ENCODE measurements around the gene AHCYL2. TPM values are rescaled to one million over a fixed set of nuclear protein-coding genes. Genes with fewer than 3 reads are reported as not detected.

The AHCYL2 gene
- total RNA-seq, 2 donors from 2014 or later = 28.3 to 31.4 TPM

DNA sequence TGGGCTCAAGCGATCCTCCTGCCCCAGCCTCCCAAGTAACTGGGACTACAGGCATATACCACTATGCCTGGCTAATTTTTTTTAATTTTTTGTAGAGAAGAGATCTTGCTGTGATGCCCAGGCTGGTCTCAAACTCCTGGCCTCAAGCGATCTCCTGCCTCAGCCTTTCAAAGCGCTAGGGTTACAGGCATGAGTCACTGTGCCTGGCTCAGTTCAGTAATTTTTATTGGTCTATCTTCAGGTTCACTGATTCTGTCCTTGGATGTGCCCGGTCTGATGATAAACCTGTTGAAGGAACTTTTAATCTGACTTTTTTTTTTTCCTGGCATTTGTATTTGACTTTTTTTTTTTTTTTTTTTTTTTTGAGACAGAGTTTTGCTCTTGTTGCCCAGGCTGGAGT is 169.3 kb downstream of the AHCYL2 start:
- Histone ChIP-seq H3K36me3 (no peaks in the 10 kb centered on the region), H3K27ac (no peak overlapping the region), H3K9me3 (no peaks in the 10 kb centered on the region), H3K27me3 (replicated peaks; ENCODE audit: insufficient read depth) (no peaks in the 10 kb centered on the region), H3K4me3 (no peak overlapping the region), H3K4me1 (ENCODE audit: control insufficient read depth in 1 of 2, low read depth in 2 of 2) (no peaks in the 10 kb centered on the region)
- TF ChIP-seq, protein P1, sequence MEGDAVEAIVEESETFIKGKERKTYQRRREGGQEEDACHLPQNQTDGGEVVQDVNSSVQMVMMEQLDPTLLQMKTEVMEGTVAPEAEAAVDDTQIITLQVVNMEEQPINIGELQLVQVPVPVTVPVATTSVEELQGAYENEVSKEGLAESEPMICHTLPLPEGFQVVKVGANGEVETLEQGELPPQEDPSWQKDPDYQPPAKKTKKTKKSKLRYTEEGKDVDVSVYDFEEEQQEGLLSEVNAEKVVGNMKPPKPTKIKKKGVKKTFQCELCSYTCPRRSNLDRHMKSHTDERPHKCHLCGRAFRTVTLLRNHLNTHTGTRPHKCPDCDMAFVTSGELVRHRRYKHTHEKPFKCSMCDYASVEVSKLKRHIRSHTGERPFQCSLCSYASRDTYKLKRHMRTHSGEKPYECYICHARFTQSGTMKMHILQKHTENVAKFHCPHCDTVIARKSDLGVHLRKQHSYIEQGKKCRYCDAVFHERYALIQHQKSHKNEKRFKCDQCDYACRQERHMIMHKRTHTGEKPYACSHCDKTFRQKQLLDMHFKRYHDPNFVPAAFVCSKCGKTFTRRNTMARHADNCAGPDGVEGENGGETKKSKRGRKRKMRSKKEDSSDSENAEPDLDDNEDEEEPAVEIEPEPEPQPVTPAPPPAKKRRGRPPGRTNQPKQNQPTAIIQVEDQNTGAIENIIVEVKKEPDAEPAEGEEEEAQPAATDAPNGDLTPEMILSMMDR (IDR thresholded peaks at IDR 0.05) = no peak
- no peak for ATAC-seq (ENCODE audit: insufficient number of reproducible peaks, low FRiP score, low read depth)
- DNase-seq (ENCODE audit: low spot score) = no peak

DNA sequence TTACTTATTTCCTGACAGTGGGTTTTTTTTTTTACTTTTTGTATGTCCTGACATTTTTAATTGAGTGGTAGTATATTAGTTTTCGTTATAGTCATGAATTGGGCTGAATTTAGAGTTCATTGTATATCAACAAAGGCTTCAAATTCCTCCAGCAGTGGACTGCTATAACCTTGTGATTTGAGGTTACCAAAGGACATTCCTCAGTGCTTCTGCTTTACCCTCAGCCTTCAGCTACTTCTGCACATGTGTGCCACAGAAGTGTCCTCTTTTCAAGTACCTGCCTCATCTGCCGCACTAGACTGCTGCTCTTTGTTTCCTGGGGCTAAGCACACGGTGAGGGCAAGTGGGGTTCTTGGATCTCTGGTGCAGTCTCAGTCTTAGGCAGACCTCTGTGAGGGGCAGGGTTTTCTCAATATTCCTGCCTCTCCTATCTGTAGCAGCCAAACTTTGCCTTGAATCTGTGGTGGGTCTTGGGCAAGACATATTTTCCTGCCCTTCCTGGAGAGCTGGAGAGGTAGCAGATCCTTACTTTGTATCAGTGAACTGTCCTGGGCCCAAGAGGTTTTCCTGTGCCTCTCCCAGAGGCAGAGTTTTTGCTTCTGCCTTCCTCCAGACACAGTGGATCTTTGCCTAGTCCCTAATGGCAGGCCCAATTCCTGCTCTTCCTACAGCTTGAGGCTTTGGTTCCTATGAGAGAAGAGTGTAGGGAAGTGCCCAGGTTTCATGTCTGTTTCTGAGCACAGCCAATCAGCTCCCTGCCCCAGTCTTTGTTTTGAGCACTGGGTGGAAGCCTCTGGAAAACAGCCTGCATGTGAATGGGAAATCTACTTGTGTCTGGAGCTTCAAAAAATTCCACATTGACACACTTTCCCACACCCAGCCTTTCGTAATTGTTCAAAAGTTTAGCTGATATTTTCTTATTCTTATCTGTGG is 170.4 kb downstream of the AHCYL2 start:
- ATAC-seq (ENCODE audit: insufficient number of reproducible peaks, low FRiP score, low read depth) (no peak), DNase-seq (ENCODE audit: low spot score) (no peak)
- TF ChIP-seq, protein P1 (IDR thresholded peaks at IDR 0.05) = no peak
- no peaks in the 10 kb centered on the region for H3K9me3 ChIP-seq
- H3K27me3 ChIP-seq (replicated peaks; ENCODE audit: insufficient read depth) = no peaks in the 10 kb centered on the region
- no peaks in the 10 kb centered on the region for H3K36me3 ChIP-seq
- H3K4me3 ChIP-seq = no peak overlapping the region
- H3K27ac ChIP-seq = no peak overlapping the region
- no peaks in the 10 kb centered on the region for H3K4me1 ChIP-seq (ENCODE audit: control insufficient read depth in 1 of 2, low read depth in 2 of 2)

DNA sequence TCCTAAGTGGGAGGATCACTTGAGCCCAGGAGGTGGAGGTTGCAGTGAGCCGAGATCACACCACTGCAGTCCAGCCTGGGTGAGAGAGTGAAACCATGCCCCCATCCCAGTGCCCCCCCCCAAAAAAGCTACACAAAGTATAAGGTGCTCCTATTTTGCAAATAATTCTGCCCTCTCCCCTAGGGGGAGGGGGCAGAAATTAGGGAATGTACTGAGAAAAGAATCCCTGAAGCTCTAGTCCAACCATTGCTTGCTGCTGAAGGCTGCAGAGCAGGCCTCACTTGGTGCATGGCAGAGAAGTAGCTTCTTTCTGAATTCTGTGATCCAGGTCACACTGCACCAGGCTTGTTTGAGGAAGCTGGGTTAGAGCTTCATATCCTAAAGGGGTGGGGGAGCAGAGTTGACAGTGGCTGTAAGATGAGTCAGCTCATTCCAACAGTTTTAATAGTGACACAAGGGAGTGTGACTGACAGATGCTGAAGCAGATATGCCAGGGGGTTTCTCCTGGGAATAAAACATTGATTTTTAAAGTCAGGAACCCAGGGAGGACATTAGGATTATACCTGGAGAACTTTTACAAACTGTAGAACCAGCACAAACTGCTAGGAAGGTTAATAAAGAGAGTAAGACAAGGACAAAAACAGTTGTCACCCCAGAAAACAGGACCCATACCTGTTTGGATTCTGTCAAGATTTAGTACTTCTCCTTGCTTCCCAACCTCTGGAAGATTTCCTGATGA is 176.6 kb downstream of the AHCYL2 start:
- peaks cover 8% of the 10 kb centered on the region for H3K36me3 ChIP-seq
- H3K27ac ChIP-seq = no peak overlapping the region
- TF ChIP-seq, protein P1 (IDR thresholded peaks at IDR 0.05) = no peak
- no peak overlapping the region for H3K4me3 ChIP-seq
- no peak for DNase-seq (ENCODE audit: low spot score)
- no peak for ATAC-seq (ENCODE audit: insufficient number of reproducible peaks, low FRiP score, low read depth)
- H3K9me3 ChIP-seq = no peaks in the 10 kb centered on the region
- H3K4me1 ChIP-seq (ENCODE audit: control insufficient read depth in 1 of 2, low read depth in 2 of 2) = no peaks in the 10 kb centered on the region
- no peaks in the 10 kb centered on the region for H3K27me3 ChIP-seq (replicated peaks; ENCODE audit: insufficient read depth)

DNA sequence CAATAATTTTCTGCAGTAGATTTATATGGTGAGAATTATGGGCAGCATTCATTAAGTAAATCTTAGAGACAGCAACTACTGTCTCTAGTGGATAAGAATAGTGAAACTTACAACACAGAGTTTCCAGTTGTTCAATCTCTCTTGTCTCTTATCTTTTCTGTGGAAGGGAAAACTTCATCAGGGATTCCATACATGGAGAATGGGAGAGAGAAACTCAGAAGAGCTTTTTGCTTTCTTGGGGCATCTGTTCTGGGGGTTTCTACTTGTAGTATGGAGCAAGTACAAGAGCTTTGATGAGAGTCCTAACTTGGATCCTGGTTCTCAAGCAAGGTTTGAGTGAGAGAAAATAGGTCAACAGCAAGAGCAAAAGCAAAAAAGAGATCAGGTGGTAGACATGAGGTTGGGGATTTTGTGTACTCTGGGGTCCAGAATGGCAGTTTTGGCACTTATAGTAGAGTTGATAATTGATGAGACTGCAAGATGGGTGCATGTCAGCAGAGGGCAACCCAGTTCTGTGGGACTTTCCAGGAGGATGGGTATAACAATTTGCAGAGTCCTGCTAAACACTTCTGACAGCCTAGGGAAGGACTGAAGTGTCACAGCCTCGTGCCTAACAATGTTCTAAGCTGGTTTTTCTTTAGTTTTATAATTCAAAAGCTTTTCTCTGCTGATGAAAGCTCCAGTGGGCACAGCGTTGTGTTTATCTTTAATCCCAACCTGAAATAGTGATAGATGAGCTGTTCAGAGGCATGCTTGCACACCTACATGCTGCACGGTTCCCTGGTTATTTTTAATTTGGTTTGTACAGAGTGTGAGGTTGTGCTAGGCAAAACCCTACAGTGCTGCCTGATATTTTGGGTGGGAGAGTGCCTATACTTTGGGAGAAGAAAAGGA is 177.4 kb downstream of the AHCYL2 start:
- no peak overlapping the region for H3K4me3 ChIP-seq
- peaks cover 10% of the 10 kb centered on the region for H3K36me3 ChIP-seq
- ATAC-seq (ENCODE audit: insufficient number of reproducible peaks, low FRiP score, low read depth) = no peak
- TF ChIP-seq, protein P1 (IDR thresholded peaks at IDR 0.05) = no peak
- no peaks in the 10 kb centered on the region for H3K4me1 ChIP-seq (ENCODE audit: control insufficient read depth in 1 of 2, low read depth in 2 of 2)
- H3K9me3 ChIP-seq = no peaks in the 10 kb centered on the region
- H3K27ac ChIP-seq = no peak overlapping the region
- DNase-seq (ENCODE audit: low spot score) = no peak
- H3K27me3 ChIP-seq (replicated peaks; ENCODE audit: insufficient read depth) = no peaks in the 10 kb centered on the region

All from thoracic aorta (tissue), 2 donors.